B cell (primary cell): ENCODE data around the gene CEP112. TPM values are rescaled to one million over a fixed set of nuclear protein-coding genes. Genes with fewer than 3 reads are reported as not detected.

Experiments
- ATAC-seq: fragments of 200-7000 bp; cut with Tn5 transposase; one replicate; pipeline ENCODE4 v1.10.0; 2021; ENCODE audit warnings: low read depth, mild to moderate bottlenecking, moderate number of reproducible peaks, moderate library complexity
- CTCF ChIA-PET: fragments of 350-600 bp; sonication (Branson Sonifier 250); formaldehyde crosslinking; loops from one replicate; lab custom pipeline; 2021; ENCODE audit warnings: antibody characterized with exemption, inconsistent platforms; lab: Charles Lee
- POLR2A ChIA-PET: fragments of 350-600 bp; sonication (Branson Sonifier 250); formaldehyde crosslinking; loops from one replicate; lab custom pipeline; 2021; ENCODE audit warnings: antibody characterized with exemption; lab: Charles Lee
- DNase-seq: peaks from one replicate; pipeline ENCODE4 v3.0.0; 2013
- H2AFZ ChIP-seq: 2 replicates; pipeline ENCODE4 v1.6.1; 2012; ENCODE audit warnings: mild to moderate bottlenecking, low read depth, low read length; ENCODE audit not compliant: insufficient read depth, poor library complexity, severe bottlenecking
- H3K27ac ChIP-seq, 2 donors: 1 replicate in 1 of 2; 2 replicates in 1 of 2; pipeline ENCODE4 v1.5.1; 2012 to 2013; ENCODE audit warnings: low read length in 2 of 2, mild to moderate bottlenecking in 2 of 2, moderate library complexity in 1 of 2
- H3K27me3 ChIP-seq, 4 experiments: fragments of 200-600 bp in 1 of 4; sonication (generic) in 1 of 4; replicated peaks in 1 of 4; 1 replicate in 2 of 4; 2 replicates in 2 of 4; pipeline versions ENCODE4 v1.6.1 to v1.7.0; 2013 to 2016; ENCODE audit warnings: low read length in 3 of 4, mild to moderate bottlenecking in 2 of 4, mixed read lengths in 1 of 4, moderate library complexity in 1 of 4; ENCODE audit not compliant: insufficient read depth in 4 of 4, control insufficient read depth in 3 of 4; ENCODE audit errors: control extremely low read depth in 1 of 4
- H3K36me3 ChIP-seq, 2 experiments: replicated peaks in 1 of 2; 1 replicate in 1 of 2; 2 replicates in 1 of 2; pipeline versions ENCODE4 v1.6.1 to v1.7.1; 2013; ENCODE audit warnings: low read length in 1 of 2; ENCODE audit not compliant: insufficient read depth in 2 of 2, control insufficient read depth in 1 of 2; ENCODE audit errors: control extremely low read depth in 1 of 2, extremely low read depth in 1 of 2
- H3K4me1 ChIP-seq, 2 donors: fragments of 200-600 bp in 1 of 2; sonication (generic) in 1 of 2; 1 replicate in 1 of 2; 2 replicates in 1 of 2; pipeline versions ENCODE4 v1.5.1 to v1.6.1; 2013 to 2017; ENCODE audit warnings: low read length in 2 of 2; ENCODE audit not compliant: control insufficient read depth in 2 of 2, insufficient read depth in 2 of 2
- H3K4me2 ChIP-seq: replicated peaks from 2 replicates; pipeline ENCODE3; 2012; ENCODE audit warnings: mild to moderate bottlenecking, low read depth, low read length; ENCODE audit not compliant: poor library complexity, severe bottlenecking
- H3K4me3 ChIP-seq, 5 experiments: fragments of 200-600 bp in 1 of 5; sonication (generic) in 1 of 5; 1 replicate in 3 of 5; 2 replicates in 2 of 5; pipeline versions ENCODE4 v1.5.1 to v1.7.0; 2011 to 2016; ENCODE audit warnings: low read length in 4 of 5, mild to moderate bottlenecking in 4 of 5, low read depth in 2 of 5, control low read depth in 1 of 5, moderate library complexity in 1 of 5; ENCODE audit not compliant: insufficient read depth in 1 of 5; ENCODE audit errors: control extremely low read depth in 1 of 5, extremely low read depth in 1 of 5
- H3K79me2 ChIP-seq: fragments of 200-600 bp; sonication (generic); one replicate; pipeline ENCODE4 v1.6.0; 2016; ENCODE audit warnings: low read length; ENCODE audit not compliant: control insufficient read depth, insufficient read depth
- H3K9ac ChIP-seq: fragments of 200-600 bp; sonication (generic); 2 replicates; pipeline ENCODE4 v1.6.1; 2017; ENCODE audit warnings: mild to moderate bottlenecking, low read length, moderate library complexity
- H3K9me3 ChIP-seq, 3 donors: one replicate each; pipeline versions ENCODE4 v1.6.1 to v1.7.1; 2013; ENCODE audit warnings: low read length in 2 of 3; ENCODE audit not compliant: control insufficient read depth in 2 of 3, insufficient read depth in 1 of 3; ENCODE audit errors: control extremely low read depth in 1 of 3
- H4K20me1 ChIP-seq: 2 replicates; pipeline ENCODE4 v1.6.0; 2012; ENCODE audit warnings: mild to moderate bottlenecking, low read length; ENCODE audit not compliant: insufficient read depth, control insufficient read depth, poor library complexity, severe bottlenecking
- H3K27ac Mint-ChIP-seq: one replicate; pipeline ENCODE4 v1.8.0; 2021; ENCODE audit warnings: mixed read lengths
- H3K27me3 Mint-ChIP-seq: one replicate; pipeline ENCODE4 v1.8.0; 2021; ENCODE audit warnings: mixed read lengths
- H3K4me1 Mint-ChIP-seq: one replicate; pipeline ENCODE4 v1.8.0; 2021; ENCODE audit warnings: mixed read lengths
- H3K4me3 Mint-ChIP-seq: one replicate; pipeline ENCODE4 v1.8.0; 2021; ENCODE audit warnings: mixed read lengths
- H3K9me3 Mint-ChIP-seq: one replicate; pipeline ENCODE4 v1.8.0; 2022; ENCODE audit warnings: mixed read lengths; ENCODE audit not compliant: insufficient read depth
- EZH2 ChIP-seq: IDR thresholded peaks from 2 replicates; pipeline ENCODE4 v1.6.1; 2012; ENCODE audit warnings: borderline replicate concordance, low read depth, mild to moderate bottlenecking, moderate library complexity, low read length; ENCODE audit not compliant: insufficient read depth, poor library complexity, severe bottlenecking
- WGBS: methylation state at CpG from one replicate; pipeline ENCODE4 v1.1.5; 2013; ENCODE audit warnings: missing lambda C conversion rate; ENCODE audit not compliant: insufficient coverage; 5-methylcytosine and 5-hydroxymethylcytosine counted together
- intact Hi-C: fragments of 100-400 bp; cut with micrococcal nuclease; formaldehyde crosslinking; loops from one replicate; pipeline ENCODE4 v1.10.0; 2022
- polyA plus RNA-seq: library from polyadenylated mRNA; depleted of rRNA; stranded (reverse); fragments of >200 nt; gene quantifications from 2 replicates; pipeline ENCODE4 v1.2.3, GENCODE V29; 2012
- total RNA-seq, 2 donors: library from RNA; stranded (reverse); fragments of 120-200 nt in 1 of 2; gene quantifications; 1 replicate in 1 of 2; 2 replicates in 1 of 2; pipeline versions ENCODE4 v1.2.3 to v1.2.4, GENCODE V29; 2013 to 2022
- TF ChIP-seq, protein P1 (sequence below): fragments of 200-600 bp; IDR thresholded peaks from one replicate; pipeline ENCODE4 v1.8.0; 2022; ENCODE audit warnings: antibody characterized with exemption, mild to moderate bottlenecking

Gene CEP112
- total and polyA plus RNA-seq, 2 donors (not counting 1 experiment from before 2014, with no cell fraction given), result 0.57 to 4.6 TPM

DNA sequence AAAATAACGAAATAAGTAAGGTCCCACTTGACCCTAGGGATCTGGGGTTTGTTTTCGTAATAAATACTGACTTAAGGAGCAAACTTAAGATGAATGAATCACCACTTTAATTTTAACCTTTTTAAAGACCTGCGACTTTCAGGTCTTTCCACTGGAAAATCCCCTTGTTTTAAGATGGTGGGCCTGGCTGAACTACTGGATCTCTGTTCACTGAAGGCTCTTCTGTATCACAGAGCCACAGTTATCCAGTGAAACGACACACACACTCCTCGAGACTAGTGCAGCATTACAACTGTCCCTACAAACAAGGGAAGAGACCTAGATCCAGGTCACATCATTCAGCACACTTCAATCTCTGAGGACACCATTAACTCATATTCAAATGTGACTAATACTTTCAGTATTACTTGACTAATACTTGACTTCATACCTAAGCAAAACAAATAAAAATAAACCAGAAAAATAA is 299.0 kb downstream of the CEP112 start:
- Mint-ChIP-seq H3K9me3 (no peaks in the 10 kb centered on the region), H3K27ac (no peak overlapping the region), H3K4me3 (no peak overlapping the region), H3K4me1 (no peaks in the 10 kb centered on the region), H3K27me3 (no peaks in the 10 kb centered on the region)
- ChIA-PET CTCF (no interaction called here), POLR2A (no interaction called here)
- Histone ChIP-seq H3K4me3 (no peak overlapping the region), H3K36me3 (no peaks in the 10 kb centered on the region), H3K9ac (no peak overlapping the region), H2AFZ (no peak overlapping the region), H3K27ac (no peak overlapping the region), H3K27me3 (no peaks in the 10 kb centered on the region), H3K4me2 (no peak overlapping the region), H4K20me1 (no peaks in the 10 kb centered on the region), H3K9me3 (no peaks in the 10 kb centered on the region), H3K4me1 (no peaks in the 10 kb centered on the region), H3K79me2 (no peaks in the 10 kb centered on the region)
- TF ChIP-seq EZH2, result no peak
- TF ChIP-seq, protein P1, sequence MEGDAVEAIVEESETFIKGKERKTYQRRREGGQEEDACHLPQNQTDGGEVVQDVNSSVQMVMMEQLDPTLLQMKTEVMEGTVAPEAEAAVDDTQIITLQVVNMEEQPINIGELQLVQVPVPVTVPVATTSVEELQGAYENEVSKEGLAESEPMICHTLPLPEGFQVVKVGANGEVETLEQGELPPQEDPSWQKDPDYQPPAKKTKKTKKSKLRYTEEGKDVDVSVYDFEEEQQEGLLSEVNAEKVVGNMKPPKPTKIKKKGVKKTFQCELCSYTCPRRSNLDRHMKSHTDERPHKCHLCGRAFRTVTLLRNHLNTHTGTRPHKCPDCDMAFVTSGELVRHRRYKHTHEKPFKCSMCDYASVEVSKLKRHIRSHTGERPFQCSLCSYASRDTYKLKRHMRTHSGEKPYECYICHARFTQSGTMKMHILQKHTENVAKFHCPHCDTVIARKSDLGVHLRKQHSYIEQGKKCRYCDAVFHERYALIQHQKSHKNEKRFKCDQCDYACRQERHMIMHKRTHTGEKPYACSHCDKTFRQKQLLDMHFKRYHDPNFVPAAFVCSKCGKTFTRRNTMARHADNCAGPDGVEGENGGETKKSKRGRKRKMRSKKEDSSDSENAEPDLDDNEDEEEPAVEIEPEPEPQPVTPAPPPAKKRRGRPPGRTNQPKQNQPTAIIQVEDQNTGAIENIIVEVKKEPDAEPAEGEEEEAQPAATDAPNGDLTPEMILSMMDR, result no peak
- DNase-seq (no peak), ATAC-seq (no peak)
- intact Hi-C loops, result no loop called here
- 63% methylated on average over 3 of the region's 5 CpGs for WGBS

DNA sequence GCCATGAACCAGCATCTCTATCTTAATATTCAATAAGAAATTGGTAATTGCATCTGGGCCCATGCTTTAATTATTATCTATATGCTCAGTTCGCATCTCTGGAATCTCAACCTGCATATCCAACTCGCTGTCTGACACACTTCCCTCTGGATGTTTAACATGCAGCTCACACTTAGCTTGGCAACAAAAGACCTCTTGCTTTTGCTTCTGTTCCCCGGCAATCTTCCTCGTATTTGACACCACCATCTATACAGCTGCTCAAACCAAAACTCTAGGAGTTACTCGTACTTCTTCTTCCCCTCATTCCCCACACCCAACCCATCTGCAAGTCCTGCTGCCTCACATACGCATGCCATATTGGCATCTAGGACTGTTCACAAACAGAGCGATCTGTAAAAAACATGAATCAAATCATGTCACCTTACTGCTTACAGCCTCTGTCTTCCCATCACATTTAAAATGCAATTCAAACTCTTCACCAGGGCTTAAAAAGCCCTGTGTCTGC is 300.6 kb downstream of the CEP112 start:
- DNase-seq (no peak), ATAC-seq (no peak)
- Histone ChIP-seq H3K4me2 (no peak overlapping the region), H3K36me3 (no peaks in the 10 kb centered on the region), H3K4me3 (no peak overlapping the region), H3K9me3 (no peaks in the 10 kb centered on the region), H4K20me1 (no peaks in the 10 kb centered on the region), H3K27ac (no peak overlapping the region), H3K27me3 (no peaks in the 10 kb centered on the region), H3K79me2 (no peaks in the 10 kb centered on the region), H2AFZ (no peak overlapping the region), H3K9ac (no peak overlapping the region), H3K4me1 (no peaks in the 10 kb centered on the region)
- Mint-ChIP-seq H3K4me3 (no peak overlapping the region), H3K27me3 (no peaks in the 10 kb centered on the region), H3K27ac (no peak overlapping the region), H3K9me3 (no peaks in the 10 kb centered on the region), H3K4me1 (no peaks in the 10 kb centered on the region)
- CTCF ChIA-PET, result interaction anchor here (0.6 kb wide), 1 partner anchor 768 kb away, joined by 3 read pairs; no protein-coding TSS in a partner anchor
- POLR2A ChIA-PET, result no interaction called here
- WGBS, result 89% methylated on average over 6 of the region's 7 CpGs
- intact Hi-C loops, result no loop called here
- TF ChIP-seq EZH2, result no peak
- TF ChIP-seq, protein P1, result no peak
